Neural progenitor cell (in vitro differentiated cells): ENCODE data around the gene IGFL3. TPM values are rescaled to one million over a fixed set of nuclear protein-coding genes. Genes with fewer than 3 reads are reported as not detected.
"Not testable (repeated sequence)": the region's sequence is repeated elsewhere in the genome, so short reads cannot be mapped to it uniquely, and the experiment has no call there.

ENCODE experiments used
- DNase-seq: peaks from one replicate; pipeline ENCODE4 v3.0.0-alpha.2; 2016; ENCODE audit warnings: low spot score
- H2AFZ ChIP-seq: fragments of 200-600 bp; sonication (generic); replicated peaks from 2 replicates; pipeline ENCODE4 v1.6.1; 2016; ENCODE audit warnings: antibody characterized with exemption
- H3F3A ChIP-seq: fragments of 200-600 bp; sonication (generic); 2 replicates; pipeline ENCODE4 v1.6.1; 2016; ENCODE audit warnings: antibody characterized with exemption, low read depth
- H3K27ac ChIP-seq: fragments of 200-600 bp; sonication (generic); 2 replicates; pipeline ENCODE4 v1.5.1; 2016; ENCODE audit warnings: mild to moderate bottlenecking
- H3K27me3 ChIP-seq: fragments of 200-600 bp; sonication (generic); 2 replicates; pipeline ENCODE4 v1.6.1; 2016; ENCODE audit warnings: mild to moderate bottlenecking, moderate library complexity
- H3K36me3 ChIP-seq: fragments of 200-600 bp; sonication (generic); 2 replicates; pipeline ENCODE4 v1.5.1; 2016
- H3K4me1 ChIP-seq: fragments of 200-600 bp; sonication (generic); 2 replicates; pipeline ENCODE4 v1.6.1; 2016; ENCODE audit warnings: mixed run types
- H3K4me2 ChIP-seq: fragments of 200-600 bp; sonication (generic); 2 replicates; pipeline ENCODE4 v1.6.1; 2016
- H3K4me3 ChIP-seq: fragments of 200-600 bp; sonication (generic); 2 replicates; pipeline ENCODE4 v1.5.1; 2016
- H3K79me2 ChIP-seq: fragments of 200-600 bp; sonication (generic); 2 replicates; pipeline ENCODE4 v1.6.1; 2016; ENCODE audit warnings: low read depth
- H3K9ac ChIP-seq: fragments of 200-600 bp; sonication (generic); 2 replicates; pipeline ENCODE4 v1.6.1; 2016
- H3K9me3 ChIP-seq: fragments of 200-600 bp; sonication (generic); 2 replicates; pipeline ENCODE4 v1.5.1; 2016; ENCODE audit warnings: low read depth
- H4K20me1 ChIP-seq: fragments of 200-600 bp; sonication (generic); 2 replicates; pipeline ENCODE4 v1.6.1; 2016; ENCODE audit warnings: low read depth
- H3K27ac Mint-ChIP-seq: 3 replicates; pipeline ENCODE4 v1.8.0; 2021; ENCODE audit warnings: mixed read lengths
- H3K27me3 Mint-ChIP-seq: 2 replicates; pipeline ENCODE4 v1.8.0; 2022; ENCODE audit warnings: low read depth, mild to moderate bottlenecking, inconsistent platforms, moderate library complexity, mixed read lengths; ENCODE audit not compliant: insufficient read depth
- H3K36me3 Mint-ChIP-seq: 3 replicates; pipeline ENCODE4 v1.8.0; 2021; ENCODE audit warnings: mixed read lengths
- H3K4me1 Mint-ChIP-seq: 3 replicates; pipeline ENCODE4 v1.8.0; 2021; ENCODE audit warnings: mixed read lengths
- H3K4me3 Mint-ChIP-seq: 3 replicates; pipeline ENCODE4 v1.8.0; 2021; ENCODE audit warnings: mild to moderate bottlenecking, moderate library complexity, mixed read lengths
- H3K9me3 Mint-ChIP-seq: 3 replicates; pipeline ENCODE4 v1.8.0; 2020; ENCODE audit warnings: mixed read lengths
- CTCF ChIP-seq: fragments of 200-600 bp; sonication (generic); IDR thresholded peaks from 2 replicates; pipeline ENCODE4 v1.5.1; 2017; ENCODE audit warnings: antibody characterized with exemption, mild to moderate bottlenecking
- EZH2 ChIP-seq: fragments of 200-600 bp; sonication (generic); IDR thresholded peaks from 2 replicates; pipeline ENCODE4 v1.6.1; 2017; ENCODE audit warnings: antibody characterized with exemption, mild to moderate bottlenecking, moderate library complexity
- EZH2phosphoT487 ChIP-seq: fragments of 200-600 bp; sonication (generic); IDR thresholded peaks from 2 replicates; pipeline ENCODE4 v1.6.1; 2017; ENCODE audit warnings: antibody characterized with exemption
- total RNA-seq: library from RNA; depleted of rRNA; stranded (reverse); fragments of >200 nt; gene quantifications from 2 replicates; pipeline ENCODE4 v1.2.3, GENCODE V29; 2015; ENCODE audit warnings: low replicate concordance

The IGFL3 gene
- total RNA-seq, result not detected in 2 replicates

- Mint-ChIP-seq H3K4me3 (no peak within 1 kb of the TSS), H3K9me3 (peaks cover 9% of the 10 kb centered on the region), H3K36me3 (no peaks in the 10 kb centered on the region), H3K27me3 (no peaks in the 10 kb centered on the region), H3K4me1 (no peaks in the 10 kb centered on the region), H3K27ac (peak within 1 kb of the TSS; percentile 12)
- DNase-seq, result no peak
- H3K36me3 ChIP-seq, result no peaks in the 10 kb centered on the region
- H3F3A ChIP-seq, result no peaks in the 10 kb centered on the region
- no peak within 1 kb of the TSS for H3K4me2 ChIP-seq
- H2AFZ ChIP-seq, result no peak within 1 kb of the TSS
- TF ChIP-seq EZH2phosphoT487 (no peak), CTCF (no peak), EZH2 (no peak)
- H3K27ac ChIP-seq, result no peak within 1 kb of the TSS
- H3K4me1 ChIP-seq, result peaks cover 11% of the 10 kb centered on the region
- no peaks in the 10 kb centered on the region for H4K20me1 ChIP-seq
- no peaks in the 10 kb centered on the region for H3K9me3 ChIP-seq
- no peaks in the 10 kb centered on the region for H3K79me2 ChIP-seq
- H3K9ac ChIP-seq, result no peak within 1 kb of the TSS
- no peak within 1 kb of the TSS for H3K4me3 ChIP-seq
- no peaks in the 10 kb centered on the region for H3K27me3 ChIP-seq
Measured at GRCh38 chr19:46124638-46125115, at the start of gene IGFL3. Gene IGFL3 (minus strand): TSS chr19:46124688. CDS start chr19:46124649, 39 bp downstream.

GRCh38 chr19:46173886-46174480 lies 49.5 kb upstream of the IGFL3 start:
- H3K4me3 ChIP-seq, result no peak overlapping the region
- Mint-ChIP-seq H3K4me3 (no peak overlapping the region), H3K27me3 (peaks cover 5% of the 10 kb centered on the region), H3K27ac (no peak overlapping the region), H3K9me3 (peaks cover 2% of the 10 kb centered on the region), H3K4me1 (no peaks in the 10 kb centered on the region), H3K36me3 (no peaks in the 10 kb centered on the region)
- no peak overlapping the region for H3K9ac ChIP-seq
- no peaks in the 10 kb centered on the region for H3K27me3 ChIP-seq
- no peaks in the 10 kb centered on the region for H3K79me2 ChIP-seq
- no peak for TF ChIP-seq EZH2phosphoT487
- TF ChIP-seq EZH2, result no peak
- no peak for TF ChIP-seq CTCF
- no peaks in the 10 kb centered on the region for H3F3A ChIP-seq
- H2AFZ ChIP-seq, result no peak overlapping the region
- no peak overlapping the region for H3K4me2 ChIP-seq
- no peaks in the 10 kb centered on the region for H3K36me3 ChIP-seq
- H4K20me1 ChIP-seq, result no peaks in the 10 kb centered on the region
- H3K27ac ChIP-seq, result no peak overlapping the region
- DNase-seq, result no peak
- no peaks in the 10 kb centered on the region for H3K9me3 ChIP-seq
- H3K4me1 ChIP-seq, result no peaks in the 10 kb centered on the region

- H3K4me1 ChIP-seq, result no peaks in the 10 kb centered on the region
- no peak for DNase-seq
- Mint-ChIP-seq H3K9me3 (peaks cover 14% of the 10 kb centered on the region), H3K27me3 (peaks cover 5% of the 10 kb centered on the region), H3K4me3 (no peak overlapping the region), H3K27ac (no peak overlapping the region), H3K36me3 (no peaks in the 10 kb centered on the region), H3K4me1 (no peaks in the 10 kb centered on the region)
- H3K9ac ChIP-seq, result no peak overlapping the region
- H3K36me3 ChIP-seq, result no peaks in the 10 kb centered on the region
- H3K27ac ChIP-seq, result no peak overlapping the region
- no peaks in the 10 kb centered on the region for H3K27me3 ChIP-seq
- H3K9me3 ChIP-seq, result no peaks in the 10 kb centered on the region
- H3F3A ChIP-seq, result no peaks in the 10 kb centered on the region
- no peak overlapping the region for H3K4me3 ChIP-seq
- H2AFZ ChIP-seq, result no peak overlapping the region
- no peaks in the 10 kb centered on the region for H3K79me2 ChIP-seq
- no peaks in the 10 kb centered on the region for H4K20me1 ChIP-seq
- TF ChIP-seq EZH2phosphoT487 (no peak), CTCF (no peak), EZH2 (no peak)
- H3K4me2 ChIP-seq, result no peak overlapping the region
Measured at GRCh38 chr19:46162731-46163130, 38.2 kb upstream of the IGFL3 start.

DNA sequence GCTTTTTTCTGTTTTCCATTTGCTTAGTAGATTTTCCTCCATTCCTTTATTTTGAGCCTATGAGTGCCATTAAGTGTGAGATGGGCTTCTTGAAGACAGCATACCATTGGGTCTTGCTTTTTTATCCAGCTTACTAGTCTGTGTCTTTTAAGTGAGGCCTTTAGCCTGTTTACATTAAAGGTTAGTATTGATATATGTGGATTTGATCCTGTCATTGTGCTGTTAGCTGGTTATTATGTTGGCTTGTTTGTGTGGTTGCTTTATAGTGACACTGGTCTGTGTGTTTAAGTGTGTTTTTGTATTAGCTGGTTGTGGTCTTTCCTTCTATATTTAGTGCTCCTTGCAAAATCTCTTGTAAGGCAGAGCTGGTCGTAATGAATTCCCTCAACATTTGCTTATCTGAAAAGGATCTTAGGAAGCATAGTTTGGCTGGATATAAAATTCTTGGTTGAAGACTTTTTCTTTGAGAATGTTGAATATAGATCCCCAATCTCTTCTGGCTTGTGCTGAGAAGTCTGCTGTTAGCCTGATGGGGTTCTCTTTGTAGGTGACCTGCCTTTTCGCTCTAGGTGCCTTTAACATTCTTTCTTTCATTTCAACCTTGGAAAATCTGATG lies 37.3 kb upstream of the IGFL3 start:
- not testable (repeated sequence) for DNase-seq, H3K4me1 Mint-ChIP-seq, H3K36me3 Mint-ChIP-seq, H3K4me2 ChIP-seq, H4K20me1 ChIP-seq, H3K4me1 ChIP-seq, H2AFZ ChIP-seq, H3F3A ChIP-seq, H3K27me3 Mint-ChIP-seq, H3K9me3 ChIP-seq, H3K4me3 Mint-ChIP-seq, H3K36me3 ChIP-seq, H3K4me3 ChIP-seq, H3K27ac Mint-ChIP-seq, H3K27me3 ChIP-seq, H3K9ac ChIP-seq, H3K79me2 ChIP-seq, H3K27ac ChIP-seq
- H3K9me3 Mint-ChIP-seq, result peaks cover 14% of the 10 kb centered on the region
